NCI-H1092 (cell line): ENCODE results near the gene SAMD3.
"Not testable (repeated sequence)": the region's sequence is repeated elsewhere in the genome, so short reads cannot be mapped to it uniquely, and the experiment has no call there.

Source experiments
- DNase-seq: peaks from one replicate; lab custom pipeline; 2025; lab: John Stamatoyannopoulos, UW

Gene SAMD3, protein sequence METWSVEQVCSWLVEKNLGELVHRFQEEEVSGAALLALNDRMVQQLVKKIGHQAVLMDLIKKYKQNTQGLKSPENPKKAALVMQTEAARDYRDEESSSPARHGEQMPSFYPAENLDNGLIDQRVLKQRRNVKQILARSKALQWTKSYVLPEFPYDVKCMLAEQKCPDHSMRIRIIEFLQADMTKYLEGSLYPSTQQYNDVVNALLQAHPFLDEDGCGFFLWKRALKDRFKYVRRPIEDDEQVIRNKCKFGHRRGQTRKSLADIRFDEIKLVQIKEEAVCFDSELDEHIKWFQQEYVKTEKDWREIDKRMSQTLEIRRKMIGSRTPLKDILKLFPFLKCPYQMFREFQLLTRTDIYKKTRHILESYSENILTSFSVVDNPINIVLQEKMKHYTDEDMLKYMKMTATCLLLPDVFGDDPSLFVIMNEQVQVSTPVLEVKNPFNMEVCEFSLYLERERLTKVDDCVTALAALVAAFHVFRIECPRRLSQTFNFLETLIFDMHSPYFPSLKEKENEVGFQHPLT

DNA sequence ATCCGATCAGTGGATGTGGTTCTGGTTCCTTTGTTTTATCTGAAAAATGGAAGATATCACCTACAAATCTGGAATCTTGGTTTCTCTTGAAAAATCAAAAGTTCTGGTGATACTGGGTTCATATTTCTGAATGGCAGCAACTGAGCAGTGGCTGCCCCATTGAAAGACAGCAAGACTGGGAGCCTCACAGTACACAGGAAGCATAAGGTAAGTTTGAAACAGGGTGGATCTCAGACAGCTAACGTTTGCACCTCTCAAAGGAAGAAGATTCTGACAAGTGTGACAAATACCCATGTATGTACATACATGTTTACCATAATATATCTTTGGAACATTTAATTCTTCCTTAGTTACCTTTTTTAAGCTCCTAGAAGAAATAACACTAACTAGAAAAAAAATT is at the start of gene SAMD3:
TSS of gene SAMD3 (minus strand) at position 177 of the 400 bp plus-strand sequence. CDS start 7,678 bp downstream, outside the sequence.
- DNase-seq: no peak

DNA sequence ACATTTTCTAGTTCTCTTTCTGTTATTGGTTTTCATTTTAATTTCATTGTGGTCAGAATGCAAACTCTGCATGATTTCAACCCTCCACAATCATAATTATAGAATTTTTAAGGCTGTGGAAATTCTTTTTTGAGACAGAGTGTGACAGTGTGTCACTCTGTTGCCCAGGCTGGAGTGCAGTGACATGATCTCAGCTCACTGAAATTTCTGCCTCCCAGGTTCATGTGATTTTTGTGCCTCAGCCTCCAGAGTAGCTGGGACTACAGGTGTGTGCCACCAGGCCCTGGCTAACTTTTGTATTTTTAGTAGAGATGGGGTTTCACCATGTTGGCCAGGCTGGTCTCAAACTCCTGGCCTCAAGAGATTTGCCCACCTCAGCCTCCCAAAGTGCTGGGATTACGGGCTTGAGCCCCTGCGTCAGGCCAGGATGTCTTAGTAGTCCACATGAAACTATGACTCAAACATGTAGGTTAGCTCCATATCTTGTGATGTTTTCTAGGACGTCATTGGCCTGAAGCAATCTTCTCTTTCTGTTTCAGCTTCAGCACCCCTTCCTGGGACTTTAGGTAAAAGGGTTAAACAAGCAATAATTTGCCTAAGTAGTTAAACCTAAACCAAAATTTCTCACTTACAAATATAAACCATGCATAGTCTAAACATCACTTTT is 47.4 kb upstream of the SAMD3 start:
- no peak for DNase-seq

DNA sequence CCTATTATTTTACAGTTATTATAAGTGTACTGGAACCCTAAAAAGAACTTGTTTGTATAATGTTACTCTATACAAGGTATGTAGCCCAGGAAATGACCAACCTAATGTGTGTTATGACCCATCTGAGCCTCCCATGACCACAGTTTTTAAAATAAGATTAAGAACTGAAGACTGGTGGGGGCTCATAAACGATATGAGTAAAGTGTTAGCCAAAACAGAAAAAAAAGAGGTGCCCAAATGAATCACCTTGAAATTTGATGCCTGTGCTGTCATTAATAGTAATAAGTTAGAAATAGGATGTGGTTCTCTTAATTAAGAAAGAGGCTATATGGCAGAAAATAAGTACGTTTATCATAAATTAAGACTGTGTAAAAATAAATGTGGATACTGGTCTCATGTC is 42.8 kb upstream of the SAMD3 start:
- not testable (repeated sequence) for DNase-seq

DNA sequence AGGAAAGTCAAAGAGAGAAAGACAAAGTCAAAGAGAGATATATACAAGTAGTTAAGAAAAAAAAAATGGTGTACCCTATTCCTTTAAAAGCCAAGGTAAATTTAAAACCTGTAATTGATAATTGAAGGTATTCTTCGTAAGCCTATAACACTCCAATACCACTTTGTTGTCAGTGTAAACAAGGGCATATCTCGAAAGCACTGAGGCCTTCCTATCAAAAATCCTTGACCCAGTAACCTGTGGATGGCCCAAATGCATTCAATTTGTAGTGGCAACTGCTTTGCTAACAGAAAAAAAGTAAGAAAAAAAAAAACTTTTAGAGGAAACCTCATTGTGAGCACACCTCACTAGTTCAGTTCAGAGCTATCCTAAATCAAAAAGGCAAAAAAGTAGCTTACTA is 39.3 kb upstream of the SAMD3 start:
- no peak for DNase-seq

DNA sequence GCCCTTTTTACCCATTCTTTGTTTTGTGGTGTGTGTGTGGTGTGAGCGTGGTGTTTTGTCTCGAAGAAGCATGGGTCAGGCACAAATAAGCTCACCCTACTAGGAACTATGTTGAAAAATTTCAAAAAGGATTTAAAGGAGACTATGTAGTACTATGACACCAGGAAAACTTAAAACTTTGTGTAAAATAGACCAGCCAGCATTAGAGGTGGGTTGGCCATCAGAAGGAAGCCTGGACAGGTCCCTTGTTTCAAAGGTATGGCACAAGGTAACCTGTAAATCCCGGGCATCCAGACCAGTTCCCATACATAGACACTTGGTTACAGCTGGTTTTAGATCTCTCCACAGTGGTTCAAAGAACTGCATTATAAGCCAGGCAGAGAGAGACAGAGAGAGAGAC is 38.8 kb upstream of the SAMD3 start:
- DNase-seq: not testable (repeated sequence)

DNA sequence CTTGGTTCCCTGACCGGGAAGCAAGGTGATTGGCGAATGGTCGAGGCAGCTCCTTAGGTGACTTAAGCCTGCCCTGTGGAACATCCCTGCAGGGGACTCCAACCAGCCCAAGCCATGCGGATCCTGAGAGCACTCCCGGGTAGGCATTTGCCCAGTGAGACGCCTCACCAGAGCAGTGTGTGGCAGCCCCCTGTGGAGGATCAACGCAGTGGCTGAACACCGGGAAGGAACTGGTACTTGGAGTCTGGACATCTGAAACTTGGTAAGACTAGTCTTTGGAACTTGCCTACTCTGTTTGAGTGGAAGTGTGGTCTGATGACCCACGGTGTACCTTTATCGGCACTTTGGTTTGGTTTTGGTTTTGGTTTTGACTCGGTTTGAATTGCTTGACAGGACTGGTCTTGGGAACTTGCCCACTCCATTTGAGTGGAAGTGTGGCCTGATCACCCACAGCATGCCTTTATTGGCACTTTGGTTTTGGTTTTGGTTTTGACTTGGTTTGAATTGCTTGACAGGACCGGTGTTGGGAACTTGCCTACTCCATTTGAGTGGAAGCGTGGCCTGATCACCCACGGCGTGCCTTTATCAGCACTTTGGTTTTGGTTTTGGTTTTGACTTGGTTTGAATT is 38.0 kb upstream of the SAMD3 start:
- not testable (repeated sequence) for DNase-seq

DNA sequence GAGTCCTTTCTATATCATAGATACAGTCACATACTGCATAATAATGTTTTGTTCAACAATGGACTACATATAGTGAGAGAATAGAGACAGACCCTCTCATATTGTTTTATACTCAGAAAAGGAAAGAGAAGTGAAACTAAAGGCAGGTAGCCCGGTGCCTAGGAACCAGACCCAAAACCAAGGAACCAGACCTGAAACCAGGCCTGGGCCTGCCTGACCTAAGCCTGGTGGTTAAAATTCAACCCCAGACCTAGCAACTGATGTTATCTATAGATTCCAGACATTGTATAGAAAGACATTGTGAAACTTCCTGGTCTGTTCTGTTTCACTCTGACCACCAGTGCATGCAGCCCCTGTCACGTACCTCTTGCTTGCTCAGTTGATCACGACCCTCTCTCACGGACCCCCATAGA is 37.3 kb upstream of the SAMD3 start:
- not testable (repeated sequence) for DNase-seq

DNA sequence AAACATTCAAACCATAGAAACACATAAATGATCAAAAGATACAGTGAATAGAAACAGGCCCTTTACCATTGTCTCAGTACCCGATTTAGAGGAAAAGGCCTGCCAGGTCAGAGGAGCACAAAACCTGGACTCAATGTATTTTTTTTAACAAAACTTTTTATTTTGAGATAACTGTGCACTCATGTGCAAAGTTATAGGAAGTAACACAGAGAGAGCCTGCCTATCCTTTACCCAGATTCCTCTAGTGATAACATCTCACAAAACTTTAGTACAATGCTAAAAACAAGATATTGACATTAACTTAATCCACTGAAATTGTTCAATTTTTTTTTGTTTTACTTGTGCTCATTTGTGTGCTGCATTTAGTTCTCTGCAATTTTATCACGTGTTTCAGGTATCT is 36.8 kb upstream of the SAMD3 start:
- DNase-seq: no peak

DNA sequence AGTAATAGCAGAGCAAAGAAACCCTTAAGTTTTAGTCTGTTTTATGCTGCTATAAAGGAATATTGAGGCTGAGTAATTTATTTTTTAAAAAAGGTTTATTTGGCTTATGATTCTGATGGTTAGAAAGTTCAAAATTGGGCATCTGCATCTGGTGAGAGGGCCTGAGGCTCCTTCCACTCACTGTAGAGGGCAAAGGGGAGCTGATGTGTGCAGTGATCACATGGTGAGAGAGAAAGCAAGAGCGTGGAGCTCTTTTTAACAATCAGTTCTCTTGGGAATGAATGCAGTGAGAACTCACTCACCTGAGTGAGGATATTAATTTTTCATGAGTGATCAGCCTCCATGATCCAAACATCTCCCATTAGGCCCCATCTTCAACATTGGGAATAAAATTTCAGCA is 36.4 kb upstream of the SAMD3 start:
- DNase-seq: no peak

DNA sequence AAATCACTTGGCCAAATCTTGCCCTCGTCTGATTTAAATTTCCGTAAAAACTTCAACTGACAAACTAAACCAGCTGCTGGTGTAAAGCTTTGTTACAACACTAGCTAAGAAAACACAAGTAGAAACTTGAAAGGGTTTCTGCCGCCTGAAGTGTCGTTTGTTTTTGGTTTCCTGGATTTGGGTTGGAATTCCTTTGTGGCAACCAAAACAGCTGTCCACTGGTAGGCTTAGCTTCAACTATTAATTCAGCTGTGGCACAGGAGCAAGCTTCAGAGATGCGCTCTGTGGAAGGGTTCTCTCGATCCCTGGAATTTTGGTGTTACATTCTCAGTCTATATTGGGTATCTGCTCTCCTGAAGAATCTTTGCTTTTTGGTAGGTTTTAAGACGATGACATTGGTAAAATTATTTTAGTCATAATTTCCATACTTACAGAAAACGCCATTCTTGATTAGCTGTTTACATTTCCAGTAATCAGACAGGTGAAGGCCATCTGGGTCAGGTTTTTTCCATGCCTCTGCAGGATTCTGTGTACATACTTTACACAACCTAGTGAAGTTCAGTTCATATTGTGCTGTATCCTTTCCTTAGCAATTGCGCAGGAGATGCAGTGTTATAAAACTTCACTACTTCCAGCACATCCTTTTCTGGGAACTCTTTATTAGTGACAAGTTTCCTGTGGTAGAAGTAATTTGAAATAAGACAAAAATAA is 29.9 kb upstream of the SAMD3 start:
- no peak for DNase-seq

DNA sequence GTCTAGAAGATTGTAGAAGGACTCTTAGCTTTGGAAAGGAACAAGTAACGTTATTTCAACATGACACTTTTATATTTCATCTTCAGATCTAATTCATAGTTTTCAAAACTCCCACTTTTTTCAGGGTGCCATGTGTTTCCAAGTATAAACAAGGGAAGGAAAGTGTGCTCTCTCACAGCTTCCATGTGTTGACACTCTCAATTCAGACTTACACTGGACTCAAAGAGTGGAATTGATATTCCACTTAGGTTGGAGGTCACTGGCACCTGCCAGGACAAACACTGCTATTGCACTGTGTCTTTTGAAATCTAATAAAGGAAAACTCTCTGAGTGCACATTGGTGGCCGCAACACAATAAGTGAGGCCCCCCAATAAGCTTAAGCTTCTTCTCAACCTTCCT is 22.5 kb upstream of the SAMD3 start:
- no peak for DNase-seq

DNA sequence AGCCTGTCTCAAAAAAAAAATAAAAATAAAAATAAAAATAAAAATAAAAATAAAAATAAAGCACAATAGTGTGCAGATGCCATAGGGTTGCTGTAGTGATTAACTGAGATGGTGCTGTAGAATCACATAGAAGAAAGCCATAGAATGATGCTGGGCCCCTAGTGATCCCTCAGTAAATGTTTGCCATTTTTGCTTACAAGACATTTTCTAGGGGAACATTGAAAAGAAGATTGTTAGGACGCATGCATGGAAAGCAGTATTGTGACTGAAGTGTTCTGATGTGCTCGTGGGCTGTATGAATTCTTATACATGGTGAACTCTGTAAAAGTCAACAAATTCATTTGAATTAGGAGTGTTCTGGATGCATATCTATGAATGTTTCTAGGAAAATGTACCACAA is 22.0 kb upstream of the SAMD3 start:
- DNase-seq: no peak

DNA sequence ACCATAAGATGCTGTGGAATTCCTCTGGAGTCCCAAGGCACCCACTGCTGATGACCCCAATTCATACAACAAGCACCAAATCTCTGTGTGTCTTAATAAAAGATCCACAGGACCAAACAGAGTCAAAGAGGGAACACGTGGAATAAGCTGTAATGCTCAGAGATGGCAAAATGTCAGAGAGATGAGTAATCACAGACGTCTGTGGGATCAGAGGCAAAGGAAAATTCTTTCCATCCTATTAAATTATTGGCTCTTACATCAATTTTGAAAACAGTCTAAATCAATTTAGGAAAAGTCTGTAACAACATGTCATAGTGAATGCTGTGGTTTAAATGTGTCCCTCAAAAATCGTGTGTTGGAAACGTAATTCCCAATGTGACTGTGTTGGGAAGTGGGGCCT is 17.5 kb upstream of the SAMD3 start:
- no peak for DNase-seq

DNA sequence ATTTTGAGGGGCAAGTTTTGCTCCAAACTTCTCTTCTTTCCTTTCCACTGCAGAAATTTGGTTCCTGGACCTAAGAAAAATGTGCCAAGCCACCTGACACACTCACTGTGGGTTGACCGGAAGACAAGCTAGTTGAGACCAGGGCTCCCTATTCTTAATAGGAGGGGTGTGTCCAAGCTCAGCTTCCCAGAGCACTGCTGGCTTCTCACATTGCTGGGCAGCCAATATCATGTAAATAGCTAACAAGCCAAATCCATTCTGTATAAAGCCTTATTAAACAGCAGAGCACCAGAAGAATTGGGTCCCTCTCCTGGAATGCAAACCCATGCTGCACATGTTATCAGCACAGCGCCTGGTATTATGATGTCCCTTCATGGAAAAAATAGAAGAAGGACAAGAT is 17.0 kb upstream of the SAMD3 start:
- DNase-seq: no peak

DNA sequence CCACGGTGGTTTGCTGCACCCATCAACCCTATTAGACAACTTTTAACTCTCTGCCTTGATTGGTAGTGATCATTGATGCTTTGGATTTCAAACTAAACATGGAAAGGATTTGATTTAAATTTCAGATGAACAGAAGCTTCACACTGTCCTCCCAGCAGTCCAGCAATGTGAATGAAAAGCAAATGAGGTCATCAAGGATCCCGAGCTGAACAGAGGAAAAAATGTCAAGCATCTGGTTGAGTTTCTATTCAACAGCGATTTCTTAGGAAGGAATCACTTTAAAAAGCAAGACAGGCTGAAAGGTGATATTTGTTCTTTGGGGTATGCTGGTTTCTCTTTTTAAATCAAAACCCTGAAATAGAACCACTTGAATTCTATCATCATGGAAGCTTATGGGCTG is 10.6 kb upstream of the SAMD3 start:
- no peak for DNase-seq

DNA sequence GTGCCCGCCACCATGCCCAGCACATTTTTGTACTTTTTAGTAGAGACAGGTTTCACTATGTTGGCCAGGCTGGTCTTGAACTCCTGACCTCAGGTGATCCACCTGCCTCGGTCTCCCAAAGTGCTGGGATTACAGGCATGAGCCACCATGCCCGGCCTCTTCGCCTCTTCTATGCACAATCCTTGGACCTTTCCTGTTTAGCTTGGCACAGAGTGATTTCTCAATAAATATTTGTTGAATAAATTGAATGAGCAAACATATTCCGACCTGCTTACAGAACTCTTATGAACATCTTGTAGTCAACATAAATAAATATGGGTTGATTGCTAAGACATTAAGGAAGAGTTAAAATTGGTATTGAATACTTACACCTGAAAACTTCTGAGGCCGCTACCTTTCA is 7.8 kb upstream of the SAMD3 start:
- DNase-seq: not testable (repeated sequence)

DNA sequence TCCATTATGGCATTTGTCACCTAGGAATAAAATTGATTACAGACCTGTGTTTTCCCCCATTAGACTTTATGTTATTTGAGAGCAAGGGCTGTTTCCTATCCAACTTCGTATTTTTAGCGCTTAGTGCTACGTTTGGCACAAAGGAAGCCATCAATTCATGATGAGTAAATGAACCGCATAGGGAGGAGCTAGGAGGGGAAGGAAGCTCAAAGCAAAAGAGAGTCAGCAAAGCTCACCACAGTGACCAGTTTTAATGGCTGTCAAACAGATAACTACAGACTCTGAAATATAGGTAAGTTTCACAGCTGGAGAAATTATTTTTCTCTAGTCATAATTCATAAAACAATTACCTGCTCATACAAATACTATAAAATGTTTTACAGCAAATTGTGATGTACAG is 6.9 kb upstream of the SAMD3 start:
- DNase-seq: no peak

DNA sequence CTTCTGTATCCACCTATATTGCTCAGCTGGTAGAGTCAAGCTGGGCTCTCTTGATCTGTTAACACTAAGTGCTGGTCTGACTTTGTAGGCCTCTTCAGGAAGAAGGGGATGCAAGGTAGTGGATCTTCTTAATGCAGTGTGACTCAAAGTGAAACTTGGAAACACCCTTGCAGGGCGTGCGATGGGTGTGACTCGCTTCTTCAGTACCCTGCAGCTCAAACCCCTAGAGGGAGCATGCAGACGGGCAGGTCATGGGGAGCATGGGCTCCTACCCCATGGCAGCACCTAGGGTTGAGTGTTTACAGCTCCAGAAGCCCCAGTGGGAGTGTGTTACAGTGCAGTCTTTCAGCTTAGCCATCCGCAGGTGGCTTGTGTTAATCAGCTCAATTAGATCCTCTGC is 757 bp upstream of the SAMD3 start:
- DNase-seq: no peak

DNA sequence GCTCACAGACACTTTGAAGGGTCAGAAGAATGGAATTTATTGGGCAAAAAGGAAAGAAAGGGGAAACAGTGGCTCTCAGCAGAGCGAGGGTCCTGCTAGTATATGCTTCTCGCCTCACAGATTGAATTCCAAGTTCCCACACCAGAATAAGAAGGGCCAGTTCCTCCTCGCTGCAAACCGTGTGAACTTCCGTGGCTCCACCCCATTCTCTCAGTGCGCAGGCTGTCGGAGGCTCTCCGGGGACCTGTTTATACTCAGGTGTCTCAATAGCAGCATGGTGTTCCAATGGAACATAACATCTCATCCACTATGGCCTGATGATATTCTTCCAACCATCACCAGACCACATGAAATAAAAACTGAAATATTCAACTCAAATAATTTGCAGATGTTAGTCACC is 4.6 kb downstream of the SAMD3 start:
- DNase-seq: no peak

DNA sequence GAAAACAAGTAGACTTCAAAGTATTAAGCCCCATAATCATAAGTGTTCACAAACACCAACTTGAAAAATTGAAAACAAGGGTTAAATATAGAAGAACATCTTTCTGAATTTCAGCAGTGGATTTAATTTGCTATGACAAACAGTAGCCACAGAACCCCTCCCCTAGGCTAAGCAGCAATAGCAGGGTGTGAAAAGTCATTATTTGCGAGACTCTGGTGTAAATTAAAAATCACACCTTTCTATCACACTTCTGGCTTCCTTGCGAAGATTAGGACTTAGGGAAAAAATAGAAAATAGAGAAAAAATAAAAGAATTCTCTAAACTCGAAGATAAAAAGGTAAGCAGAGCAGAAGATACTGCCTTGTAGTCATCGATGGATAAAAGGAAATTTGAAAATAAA is 6.1 kb downstream of the SAMD3 start:
- DNase-seq: no peak

DNA sequence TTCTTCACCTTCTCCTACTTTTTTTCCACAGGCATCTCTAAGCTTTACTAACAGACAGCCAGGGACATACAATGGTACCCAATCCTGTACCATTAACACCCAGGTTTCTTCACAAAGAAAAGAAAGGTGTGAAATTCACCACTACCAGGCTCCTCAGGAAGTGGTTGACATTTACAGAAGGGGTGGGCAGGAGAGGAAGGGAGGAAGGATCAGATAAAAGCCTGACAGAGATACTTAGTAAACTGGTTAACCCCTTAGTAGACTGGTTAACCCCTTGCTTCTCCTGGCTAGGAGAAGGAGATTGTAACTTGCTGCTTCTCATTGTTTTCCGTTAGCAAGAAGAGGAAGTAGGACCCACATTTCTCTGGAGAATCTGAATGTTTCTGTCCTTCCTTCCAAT is 7.2 kb downstream of the SAMD3 start:
- DNase-seq: no peak

DNA sequence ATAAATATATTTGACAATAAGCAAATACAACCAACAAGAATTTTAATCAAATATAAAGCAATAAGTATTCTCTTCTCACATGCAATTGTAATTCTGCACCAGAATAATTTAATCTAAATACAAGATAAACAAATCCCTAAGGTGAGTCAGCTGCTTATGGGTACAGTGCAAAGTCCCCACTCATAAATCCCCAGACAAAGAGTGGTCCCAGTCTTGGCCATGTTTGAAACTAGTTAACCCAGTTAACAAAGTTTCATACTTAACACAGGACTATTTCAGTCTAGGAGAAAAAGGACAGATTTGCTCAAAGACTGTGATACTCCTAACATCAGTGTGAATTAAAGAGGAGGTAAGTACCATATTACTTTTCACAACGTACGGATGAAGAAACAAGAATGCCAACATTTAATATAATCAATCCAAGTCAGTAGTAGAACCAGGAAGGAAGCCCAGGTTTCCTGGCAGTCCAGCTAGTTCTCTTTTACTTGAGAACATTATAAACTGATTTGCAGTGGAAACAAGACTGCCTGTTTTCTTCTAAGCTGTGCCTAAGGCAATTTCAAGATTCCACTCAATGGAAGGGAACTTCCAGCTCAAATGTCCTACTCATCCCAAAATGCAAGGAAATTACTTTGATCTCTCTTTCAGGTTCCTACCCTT is 10.4 kb downstream of the SAMD3 start:
- DNase-seq: no peak
